Measurements from ENCODE around the gene SHFL.
A peak's percentile ranks its signal among the peaks of the same experiment; 100 is the strongest.

SHFL gene

GRCh38 chr19:10095948-10096614 lies 10.0 kb downstream of the SHFL start:
- Histone ChIP-seq H4K91ac (ENCODE audit: low read length) (peak overlapping the region; percentile 98), H3K9me3 (ENCODE audit: control insufficient read depth, low read length) (no peaks in the 10 kb centered on the region), H4K8ac (ENCODE audit: low read length) (peak overlapping the region; percentile 97), H3K27ac (ENCODE audit: low read length, poor library complexity, severe bottlenecking) (no peak overlapping the region), H3K36me3 (ENCODE audit: control insufficient read depth in 1 of 2, insufficient read depth in 2 of 2, low read depth in 1 of 2, low read length in 2 of 2) (peaks cover 25 to 27% of the 10 kb centered on the region in 2 experiments), H3K14ac (ENCODE audit: low read length in 2 of 2) (peak overlapping the region in 1 of 2 experiments; percentile 94), H2AK5ac (ENCODE audit: low read length, severe bottlenecking) (peak overlapping the region; percentile 32), H3K27me3 (ENCODE audit: control insufficient read depth in 1 of 2, insufficient read depth in 1 of 2, low read length in 2 of 2) (no peaks in the 10 kb centered on the region), H3K18ac (ENCODE audit: low read depth in 1 of 2, low read length in 2 of 2) (peak overlapping the region; percentile 92 to 98), H3K9ac (ENCODE audit: low read length) (peak overlapping the region; percentile 81), H3K4me2 (ENCODE audit: low read length, poor library complexity, severe bottlenecking) (peak overlapping the region; percentile 85), H2BK120ac (ENCODE audit: low read depth, low read length) (peak overlapping the region; percentile 71), H2BK5ac (ENCODE audit: low read depth, low read length, poor library complexity, severe bottlenecking) (peak overlapping the region; percentile 80), H3K79me1 (replicated peaks; ENCODE audit: low read length, poor library complexity, severe bottlenecking) (no peaks in the 10 kb centered on the region), H3K23ac (ENCODE audit: low read length in 2 of 2) (no peak overlapping the region), H3K4me3 (ENCODE audit: insufficient read depth in 1 of 2, low read depth in 1 of 2, low read length in 2 of 2) (peak overlapping the region; percentile 39 to 75), H2BK12ac (ENCODE audit: low read length in 2 of 2) (peak overlapping the region in 1 of 2 experiments; percentile 79), H2BK15ac (ENCODE audit: low read depth, poor library complexity, severe bottlenecking) (peak overlapping the region; percentile 6), H2AFZ (ENCODE audit: low read depth, low read length) (peak overlapping the region; percentile 74), H3K4me1 (ENCODE audit: control insufficient read depth, insufficient read depth, low read depth, low read length) (peaks cover 9% of the 10 kb centered on the region), H3K4ac (ENCODE audit: low read depth in 1 of 2, low read length in 2 of 2) (peak overlapping the region; percentile 76 to 79)
- DNase-seq, result peak; percentile 81
- 8% methylated on average over 72 of the region's 97 CpGs for WGBS

GRCh38 chr19:10096615-10096963 lies 10.5 kb downstream of the SHFL start:
- peak overlapping the region; percentile 81 for H3K9ac ChIP-seq (ENCODE audit: low read length)
- DNase-seq, result no peak
- H3K27me3 ChIP-seq (ENCODE audit: control insufficient read depth in 1 of 2, insufficient read depth in 1 of 2, low read length in 2 of 2), result no peaks in the 10 kb centered on the region
- no peak overlapping the region for H3K23ac ChIP-seq (ENCODE audit: low read length in 2 of 2)
- H4K8ac ChIP-seq (ENCODE audit: low read length), result peak overlapping the region; percentile 97
- peak overlapping the region; percentile 92 to 98 for H3K18ac ChIP-seq (ENCODE audit: low read depth in 1 of 2, low read length in 2 of 2)
- H3K4me3 ChIP-seq (ENCODE audit: insufficient read depth in 1 of 2, low read depth in 1 of 2, low read length in 2 of 2), result peak overlapping the region; percentile 39 to 74
- H3K27ac ChIP-seq (ENCODE audit: low read length, poor library complexity, severe bottlenecking), result no peak overlapping the region
- peak overlapping the region; percentile 32 for H2AK5ac ChIP-seq (ENCODE audit: low read length, severe bottlenecking)
- H3K79me1 ChIP-seq (replicated peaks; ENCODE audit: low read length, poor library complexity, severe bottlenecking), result no peaks in the 10 kb centered on the region
- H3K14ac ChIP-seq (ENCODE audit: low read length in 2 of 2), result peak overlapping the region in 1 of 2 experiments; percentile 94
- WGBS, result 54% methylated on average over 26 of the region's 26 CpGs
- H4K91ac ChIP-seq (ENCODE audit: low read length), result peak overlapping the region; percentile 98
- peak overlapping the region; percentile 71 for H2BK120ac ChIP-seq (ENCODE audit: low read depth, low read length)
- H2AFZ ChIP-seq (ENCODE audit: low read depth, low read length), result peak overlapping the region; percentile 74
- H3K36me3 ChIP-seq (ENCODE audit: control insufficient read depth in 1 of 2, insufficient read depth in 2 of 2, low read depth in 1 of 2, low read length in 2 of 2), result peaks cover 20 to 23% of the 10 kb centered on the region in 2 experiments
- peak overlapping the region in 1 of 2 experiments; percentile 79 for H2BK12ac ChIP-seq (ENCODE audit: low read length in 2 of 2)
- H3K9me3 ChIP-seq (ENCODE audit: control insufficient read depth, low read length), result no peaks in the 10 kb centered on the region
- peak overlapping the region; percentile 80 for H2BK5ac ChIP-seq (ENCODE audit: low read depth, low read length, poor library complexity, severe bottlenecking)
- peak overlapping the region; percentile 85 for H3K4me2 ChIP-seq (ENCODE audit: low read length, poor library complexity, severe bottlenecking)
- peak overlapping the region; percentile 76 to 79 for H3K4ac ChIP-seq (ENCODE audit: low read depth in 1 of 2, low read length in 2 of 2)
- H2BK15ac ChIP-seq (ENCODE audit: low read depth, poor library complexity, severe bottlenecking), result peak overlapping the region; percentile 6
- peaks cover 9% of the 10 kb centered on the region for H3K4me1 ChIP-seq (ENCODE audit: control insufficient read depth, insufficient read depth, low read depth, low read length)

GRCh38 chr19:10100163-10100785 lies 14.2 kb downstream of the SHFL start:
- H3K27ac ChIP-seq (ENCODE audit: low read length, poor library complexity, severe bottlenecking), result no peak overlapping the region
- no peak overlapping the region for H3K23ac ChIP-seq (ENCODE audit: low read length in 2 of 2)
- no peaks in the 10 kb centered on the region for H3K79me1 ChIP-seq (replicated peaks; ENCODE audit: low read length, poor library complexity, severe bottlenecking)
- H3K27me3 ChIP-seq (ENCODE audit: control insufficient read depth in 1 of 2, insufficient read depth in 1 of 2, low read length in 2 of 2), result peaks cover 0 to 4% of the 10 kb centered on the region in 2 experiments
- no peak overlapping the region for H4K8ac ChIP-seq (ENCODE audit: low read length)
- H3K4ac ChIP-seq (ENCODE audit: low read depth in 1 of 2, low read length in 2 of 2), result no peak overlapping the region
- no peaks in the 10 kb centered on the region for H3K9me3 ChIP-seq (ENCODE audit: control insufficient read depth, low read length)
- 90% methylated on average over 4 of the region's 5 CpGs for WGBS
- H2BK15ac ChIP-seq (ENCODE audit: low read depth, poor library complexity, severe bottlenecking), result no peak overlapping the region
- H2AFZ ChIP-seq (ENCODE audit: low read depth, low read length), result no peak overlapping the region
- H2BK5ac ChIP-seq (ENCODE audit: low read depth, low read length, poor library complexity, severe bottlenecking), result no peak overlapping the region
- no peak overlapping the region for H3K4me2 ChIP-seq (ENCODE audit: low read length, poor library complexity, severe bottlenecking)
- no peak overlapping the region for H3K9ac ChIP-seq (ENCODE audit: low read length)
- H3K4me1 ChIP-seq (ENCODE audit: control insufficient read depth, insufficient read depth, low read depth, low read length), result peaks cover 9% of the 10 kb centered on the region
- H2BK12ac ChIP-seq (ENCODE audit: low read length in 2 of 2), result no peak overlapping the region
- H3K4me3 ChIP-seq (ENCODE audit: insufficient read depth in 1 of 2, low read depth in 1 of 2, low read length in 2 of 2), result no peak overlapping the region
- H3K14ac ChIP-seq (ENCODE audit: low read length in 2 of 2), result no peak overlapping the region
- no peak overlapping the region for H4K91ac ChIP-seq (ENCODE audit: low read length)
- no peak for DNase-seq
- H2BK120ac ChIP-seq (ENCODE audit: low read depth, low read length), result no peak overlapping the region
- no peaks in the 10 kb centered on the region for H3K36me3 ChIP-seq (ENCODE audit: control insufficient read depth in 1 of 2, insufficient read depth in 2 of 2, low read depth in 1 of 2, low read length in 2 of 2)
- H2AK5ac ChIP-seq (ENCODE audit: low read length, severe bottlenecking), result no peak overlapping the region
- H3K18ac ChIP-seq (ENCODE audit: low read depth in 1 of 2, low read length in 2 of 2), result no peak overlapping the region

GRCh38 chr19:10102787-10103236 lies 16.7 kb downstream of the SHFL start:
- Histone ChIP-seq H2BK15ac (ENCODE audit: low read depth, poor library complexity, severe bottlenecking) (no peak overlapping the region), H4K8ac (ENCODE audit: low read length) (no peak overlapping the region), H3K4me3 (ENCODE audit: insufficient read depth in 1 of 2, low read depth in 1 of 2, low read length in 2 of 2) (no peak overlapping the region), H2BK12ac (ENCODE audit: low read length in 2 of 2) (no peak overlapping the region), H3K18ac (ENCODE audit: low read depth in 1 of 2, low read length in 2 of 2) (no peak overlapping the region), H2AFZ (ENCODE audit: low read depth, low read length) (peak overlapping the region; percentile 51), H3K36me3 (ENCODE audit: control insufficient read depth in 1 of 2, insufficient read depth in 2 of 2, low read depth in 1 of 2, low read length in 2 of 2) (peaks cover 6 to 7% of the 10 kb centered on the region in 2 experiments), H3K79me1 (replicated peaks; ENCODE audit: low read length, poor library complexity, severe bottlenecking) (peaks cover 6% of the 10 kb centered on the region), H3K23ac (ENCODE audit: low read length in 2 of 2) (peak overlapping the region in 1 of 2 experiments; percentile 31), H3K9me3 (ENCODE audit: control insufficient read depth, low read length) (no peaks in the 10 kb centered on the region), H2AK5ac (ENCODE audit: low read length, severe bottlenecking) (no peak overlapping the region), H3K14ac (ENCODE audit: low read length in 2 of 2) (peak overlapping the region in 1 of 2 experiments; percentile 31), H3K27ac (ENCODE audit: low read length, poor library complexity, severe bottlenecking) (no peak overlapping the region), H3K9ac (ENCODE audit: low read length) (no peak overlapping the region), H2BK5ac (ENCODE audit: low read depth, low read length, poor library complexity, severe bottlenecking) (no peak overlapping the region), H3K4ac (ENCODE audit: low read depth in 1 of 2, low read length in 2 of 2) (no peak overlapping the region), H3K27me3 (ENCODE audit: control insufficient read depth in 1 of 2, insufficient read depth in 1 of 2, low read length in 2 of 2) (peaks cover 0 to 4% of the 10 kb centered on the region in 2 experiments), H3K4me1 (ENCODE audit: control insufficient read depth, insufficient read depth, low read depth, low read length) (peaks cover 12% of the 10 kb centered on the region), H2BK120ac (ENCODE audit: low read depth, low read length) (no peak overlapping the region), H4K91ac (ENCODE audit: low read length) (no peak overlapping the region), H3K4me2 (ENCODE audit: low read length, poor library complexity, severe bottlenecking) (no peak overlapping the region)
- no peak for DNase-seq
- 75% methylated on average over 7 of the region's 7 CpGs for WGBS
